ENCODE measurements around the gene CDC42EP4. TPM values are rescaled to one million over a fixed set of nuclear protein-coding genes. Genes with fewer than 3 reads are reported as not detected.

CDC42EP4 gene
- total and polyA plus RNA-seq, 9 of the 15 experiments (the other 6 are each of a cell fraction or from before 2014, with no cell fraction given): 0.65 to 20.8 (median 12.3) TPM

GRCh38 chr17:73352261-73352660 is 40.5 kb upstream of the CDC42EP4 start:
- Histone ChIP-seq H3K9ac (ENCODE audit: insufficient read depth in 1 of 2, low read depth in 2 of 2, low read length in 2 of 2) (no peak overlapping the region), H3K27me3 (ENCODE audit: control insufficient read depth in 2 of 2, insufficient read depth in 2 of 2, low read length in 2 of 2) (peaks cover 26 to 76% of the 10 kb centered on the region in 2 experiments; a peak in 4 of 5 replicates), H3K9me3 (replicated peaks; ENCODE audit: control insufficient read depth, insufficient read depth, low read depth, low read length) (no peaks in the 10 kb centered on the region), H3K4me2 (ENCODE audit: insufficient read depth, low read length) (no peak overlapping the region), H3K79me2 (ENCODE audit: control insufficient read depth, insufficient read depth, low read length) (no peaks in the 10 kb centered on the region), H3K36me3 (ENCODE audit: control insufficient read depth, insufficient read depth, low read length) (no peaks in the 10 kb centered on the region), H3K4me3 (no peak overlapping the region), H2AFZ (ENCODE audit: low read depth, low read length) (no peak overlapping the region), H3K27ac (ENCODE audit: extremely low read depth, low read depth, low read length) (no peak overlapping the region), H4K20me1 (replicated peaks; ENCODE audit: control insufficient read depth, insufficient read depth, low read length) (no peaks in the 10 kb centered on the region), H3K4me1 (replicated peaks in 1 of 2; ENCODE audit: control insufficient read depth in 2 of 2, insufficient read depth in 2 of 2, low read length in 2 of 2) (peaks cover 0 to 4% of the 10 kb centered on the region in 2 experiments; a peak in 2 of 5 replicates), H3K9me1 (ENCODE audit: control insufficient read depth, insufficient read depth, low read length) (no peaks in the 10 kb centered on the region)
- ATAC-seq (no peak), DNase-seq (ENCODE audit: extremely low read depth in 1 of 4, low spot score in 3 of 4) (no peak), FAIRE-seq (no peak)
- BruUV-seq (replicated peaks): no TSS peak
- WGBS (ENCODE audit: insufficient coverage, low coverage, missing lambda C conversion rate): 36% methylated on average over 10 of the region's 13 CpGs
- TF ChIP-seq CBX2 (IDR thresholded peaks at IDR 0.05; ENCODE audit: insufficient read depth, low read length, poor library complexity, severe bottlenecking): no peak
- no peak for TF ChIP-seq SNRNP70 (optimal IDR thresholded peaks at IDR 0.05; ENCODE audit: low read depth, low read length)
- TF ChIP-seq HNRNPL (IDR thresholded peaks at IDR 0.05; ENCODE audit: low read depth, low read length): no peak
- no peak for TF ChIP-seq MED1 (CRISPR knock-in tag; IDR thresholded peaks at IDR 0.05; ENCODE audit: borderline replicate concordance)
- TF ChIP-seq DNMT1 (IDR thresholded peaks at IDR 0.05): no peak
- no peak for TF ChIP-seq IRF1 (CRISPR knock-in tag; IDR thresholded peaks at IDR 0.05; ENCODE audit: borderline replicate concordance)
- TF ChIP-seq CBFA2T2 (conservative IDR thresholded peaks at IDR 0.05): no peak
- no peak for TF ChIP-seq ZBTB9 (CRISPR knock-in tag; IDR thresholded peaks at IDR 0.05)
- no peak for TF ChIP-seq SMARCC2 (IDR thresholded peaks at IDR 0.05; ENCODE audit: low read depth)
- TF ChIP-seq CXXC5 (CRISPR knock-in tag; IDR thresholded peaks at IDR 0.05): no peak
- ChIA-PET CTCF (ENCODE audit: low intra/inter-chr PET ratio) (no interaction called here), POLR2A (interaction anchor here (0.6 kb wide), 1 partner anchor 241 kb away, joined by 3 read pairs; no protein-coding TSS in a partner anchor)
- intact Hi-C loops (cut with micrococcal nuclease) (no loop called here), in situ Hi-C loops (cut with MboI) (no loop called here)
